Activated effector memory CD4-positive, alpha-beta T cell treated with anti-CD3 and anti-CD28 coated beads, Interleukin-2, amount 50 U/mL, for 16 hours (primary cell): ENCODE measurements around the gene ASPM.
"Not testable (repeated sequence)": the region's sequence is repeated elsewhere in the genome, so short reads cannot be mapped to it uniquely, and the experiment has no call there.

Source experiments
- DNase-seq: peaks from one replicate; pipeline ENCODE4 v3.0.0-alpha.2; 2020

The ASPM gene

DNA sequence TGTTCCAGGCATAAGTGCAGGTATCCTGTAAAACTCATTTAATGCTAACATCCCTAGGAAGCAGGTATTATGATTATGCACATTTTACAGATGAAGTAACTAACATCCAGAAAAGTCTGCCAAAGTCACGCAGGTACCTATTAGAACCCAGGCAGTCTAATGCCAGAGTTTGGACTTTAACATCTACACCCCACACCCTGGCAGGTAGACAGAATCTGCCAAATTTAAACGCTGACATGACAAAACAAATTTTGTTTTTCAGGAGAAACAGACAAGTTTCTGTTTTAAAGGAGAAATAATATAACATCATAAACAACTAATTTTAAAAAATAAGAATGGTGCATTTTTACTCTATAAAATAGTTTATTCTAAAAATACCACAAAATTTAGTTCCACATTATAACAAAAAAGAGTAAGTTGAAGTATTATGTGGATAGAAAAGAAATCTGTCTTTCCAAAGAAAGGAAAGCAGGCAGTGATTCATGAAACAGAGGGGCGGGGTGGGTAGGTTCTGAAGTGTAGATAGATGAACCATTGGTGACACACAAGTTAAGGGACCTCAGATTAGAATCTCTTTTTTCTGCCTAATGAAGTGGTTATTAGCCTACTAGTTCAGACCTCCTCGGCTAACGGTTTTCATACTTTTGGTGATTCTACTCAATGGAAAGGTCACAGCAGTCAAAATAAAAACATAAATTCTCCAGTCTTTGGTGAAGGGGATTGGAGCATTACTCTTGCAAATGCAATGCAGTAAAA, 1.7 kb downstream of the ASPM start:
- DNase-seq: no peak

- no peak for DNase-seq
Observed at GRCh38 chr1:197143276-197143675, 3.2 kb downstream of the ASPM start.

DNA sequence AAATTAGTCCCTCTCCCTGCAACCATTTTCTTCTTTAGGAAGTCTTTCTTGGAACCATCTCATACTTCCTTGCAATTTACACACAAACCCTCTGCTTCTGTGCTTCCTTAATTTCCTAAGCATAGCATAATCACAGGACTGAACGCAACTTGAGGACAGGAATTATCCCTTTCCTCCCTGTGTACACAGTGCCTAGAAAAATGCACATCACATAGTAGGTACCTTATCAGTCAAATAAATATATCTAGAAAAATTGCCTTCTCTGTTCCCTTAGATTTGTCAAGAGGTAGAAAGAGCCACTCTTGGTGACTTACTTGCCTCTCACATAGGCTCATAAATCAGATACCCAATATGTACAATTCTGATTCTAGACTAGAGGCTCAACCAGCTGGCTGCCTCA, 4.9 kb downstream of the ASPM start:
- DNase-seq: no peak

DNA sequence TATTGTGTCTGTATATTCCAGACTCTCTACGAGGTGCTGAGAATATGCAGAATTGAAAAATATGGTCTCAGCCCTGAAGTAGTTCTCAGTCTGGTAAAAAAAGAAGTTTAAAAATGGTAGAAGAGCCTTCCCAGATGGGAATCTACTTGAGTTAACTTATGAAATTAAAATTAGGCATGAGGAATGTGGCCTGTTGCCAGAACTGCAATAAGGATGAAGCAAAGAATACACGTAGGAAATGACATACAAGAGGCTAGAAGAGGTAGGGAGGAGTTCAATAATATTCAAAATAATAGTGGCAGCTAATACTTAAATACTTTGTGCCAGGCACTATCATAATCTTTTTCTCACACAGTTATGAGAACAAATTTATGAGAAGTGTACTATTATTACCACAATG, 6.3 kb downstream of the ASPM start:
- DNase-seq: no peak

GRCh38 chr1:197139169-197139568, 7.3 kb downstream of the ASPM start:
- DNase-seq: no peak

- no peak for DNase-seq
Observed at GRCh38 chr1:197137322-197137721, 9.1 kb downstream of the ASPM start.

DNA sequence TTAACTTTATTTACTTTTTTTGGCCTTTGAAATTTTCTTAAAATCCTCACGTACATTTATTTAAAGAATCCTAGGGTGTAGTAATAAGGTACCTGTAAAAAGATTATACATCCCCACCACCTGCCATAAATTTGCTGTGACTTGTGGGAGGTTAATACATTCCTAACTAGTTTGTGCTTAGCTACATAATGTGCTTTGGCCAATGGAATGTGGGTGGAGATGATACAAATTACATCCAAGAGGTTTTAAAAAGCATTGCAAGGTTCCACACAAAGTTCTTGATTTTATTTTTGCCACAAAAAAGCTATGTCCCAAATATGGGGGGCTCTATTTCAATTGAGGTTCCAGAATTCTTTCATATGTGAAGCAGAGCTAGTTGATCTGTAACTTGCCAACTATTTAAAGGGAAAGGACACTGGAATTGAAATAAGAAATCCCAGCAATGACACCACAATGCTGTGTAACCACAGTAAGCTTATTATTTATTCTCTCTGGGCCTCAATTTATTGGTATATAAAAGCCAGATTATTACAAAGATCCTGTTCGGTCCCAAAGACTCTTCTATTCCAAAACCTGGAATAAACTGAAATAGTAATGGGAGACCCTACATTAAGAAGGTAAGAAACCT, 15.7 kb downstream of the ASPM start:
- no peak for DNase-seq

GRCh38 chr1:197129698-197130097, 16.8 kb downstream of the ASPM start:
- no peak for DNase-seq

DNA sequence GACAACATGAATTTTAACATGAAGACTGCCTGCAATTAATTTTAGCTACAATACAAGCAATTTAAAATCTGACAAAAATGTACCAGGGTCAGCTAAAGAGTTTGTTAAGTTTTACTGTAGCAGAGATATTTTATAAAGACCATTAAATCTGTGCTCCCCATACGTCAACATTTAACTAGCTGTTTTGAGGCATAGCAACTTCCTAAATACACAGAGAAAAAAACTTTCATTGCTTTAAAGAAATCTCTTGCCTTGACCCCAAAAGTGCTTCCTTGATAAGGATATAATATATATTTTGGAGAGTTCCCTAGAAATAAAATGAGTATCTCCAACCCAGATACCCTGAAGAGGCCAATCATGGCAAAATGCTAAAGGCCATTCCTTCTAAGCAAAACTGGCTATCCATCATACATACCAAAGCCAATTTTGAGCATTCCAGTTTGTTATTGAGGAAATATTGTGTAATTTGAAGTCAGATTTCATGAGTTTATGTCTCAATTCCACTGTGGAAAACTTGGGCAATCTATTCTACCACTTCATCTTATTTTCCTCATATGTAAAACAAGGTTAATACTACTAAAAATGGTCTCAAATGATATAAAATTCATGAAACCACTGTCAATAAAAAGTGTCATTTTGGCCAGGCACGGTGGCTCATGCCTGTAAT, 19.1 kb downstream of the ASPM start:
- DNase-seq: no peak

DNA sequence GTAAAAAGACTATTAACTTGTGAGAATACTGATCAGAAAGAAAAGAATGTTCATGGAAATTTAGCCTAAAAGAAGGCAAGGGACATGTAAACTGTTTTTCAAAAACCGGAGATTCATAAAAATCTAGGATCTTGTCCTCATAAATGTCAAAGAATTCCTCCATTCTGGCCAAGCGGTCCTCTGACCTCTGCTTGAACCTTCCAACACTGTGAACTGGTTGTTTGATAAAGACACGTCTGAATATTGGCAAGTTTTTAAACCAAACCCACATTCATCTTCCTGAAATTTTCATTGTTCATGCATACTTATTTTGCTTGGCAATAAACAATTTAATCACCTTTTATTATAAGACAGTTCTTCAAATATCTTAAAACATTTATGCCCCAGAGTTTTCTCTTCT, 19.8 kb downstream of the ASPM start:
- no peak for DNase-seq

DNA sequence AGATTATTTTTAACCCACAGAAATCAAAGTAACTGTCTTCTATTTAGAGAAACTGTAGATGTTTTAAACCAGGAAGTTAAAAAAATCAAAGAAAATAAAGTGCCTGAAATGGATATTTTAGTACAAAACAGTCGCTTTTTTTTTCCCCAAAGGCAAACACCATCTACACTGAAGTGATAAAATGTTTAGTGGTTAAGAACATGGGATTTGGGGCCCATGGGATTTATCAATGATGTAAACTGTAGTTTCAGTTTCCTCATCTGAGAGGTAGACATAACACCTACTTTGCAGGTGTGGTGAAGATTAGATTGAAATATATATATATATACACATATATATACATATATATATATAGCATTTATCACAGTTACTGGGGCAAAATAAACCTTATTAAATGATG, 22.1 kb downstream of the ASPM start:
- DNase-seq: no peak

DNA sequence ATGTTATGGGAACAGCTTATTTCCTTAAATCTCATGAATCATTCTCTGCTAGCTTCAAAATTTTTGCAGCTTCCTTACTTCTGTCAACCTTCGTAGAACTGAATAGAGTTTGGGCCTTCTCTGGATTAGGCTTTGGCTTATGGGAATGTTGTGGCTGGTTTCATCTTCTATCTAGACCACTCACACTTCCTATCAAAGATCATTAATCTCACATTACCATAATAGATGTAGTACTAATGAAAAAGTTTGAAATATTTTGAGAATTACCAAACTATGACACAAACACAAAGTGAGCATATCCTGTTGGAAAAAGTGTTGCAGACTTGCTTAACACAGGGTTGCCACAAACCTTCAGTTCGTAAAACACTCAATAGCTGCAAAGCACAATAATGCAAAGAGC, 30.3 kb downstream of the ASPM start:
- no peak for DNase-seq

DNA sequence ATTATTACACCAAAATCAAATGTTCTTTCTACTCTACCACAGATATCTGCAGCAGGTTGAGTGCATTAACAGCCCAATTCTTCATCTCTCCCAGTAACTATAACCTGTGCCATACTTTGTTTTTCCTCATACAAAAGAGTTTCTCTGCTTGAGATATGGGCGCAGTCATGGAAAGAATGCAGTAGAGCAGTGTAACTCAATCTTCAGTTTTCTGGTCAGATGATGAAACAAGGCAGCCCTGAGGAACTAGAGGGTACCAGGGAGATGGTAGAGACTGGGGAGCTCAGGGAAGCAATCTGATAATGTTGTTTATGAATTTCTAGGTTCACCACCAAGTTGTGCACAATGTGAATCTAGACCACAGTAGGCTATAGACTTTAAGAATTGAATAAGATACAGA, 39.6 kb downstream of the ASPM start:
- no peak for DNase-seq

DNA sequence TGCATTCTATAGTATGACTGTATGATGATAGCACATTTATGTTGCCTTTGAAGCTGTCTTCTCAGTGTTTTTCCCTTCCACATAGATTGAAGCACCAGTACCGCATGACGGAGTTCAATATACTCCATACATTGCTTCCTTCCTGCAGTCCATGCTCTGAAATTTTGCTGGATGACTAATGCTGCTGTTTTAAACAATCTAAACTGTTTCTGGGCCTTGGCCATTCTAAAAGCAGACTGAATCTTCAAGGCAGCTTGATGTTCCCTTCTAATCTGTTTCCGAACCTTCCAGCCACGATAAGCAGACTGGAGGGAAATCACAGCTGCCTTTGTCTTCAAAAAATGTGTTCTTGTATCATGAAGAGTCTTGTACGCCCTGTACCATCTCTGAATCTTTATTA, 43.2 kb downstream of the ASPM start:
- no peak for DNase-seq

- no peak for DNase-seq
Observed at GRCh38 chr1:197101978-197102377, 44.5 kb downstream of the ASPM start.

GRCh38 chr1:197100677-197101076, 45.8 kb downstream of the ASPM start:
- DNase-seq: no peak

- no peak for DNase-seq
Observed at GRCh38 chr1:197099444-197099843, 47.0 kb downstream of the ASPM start.

DNA sequence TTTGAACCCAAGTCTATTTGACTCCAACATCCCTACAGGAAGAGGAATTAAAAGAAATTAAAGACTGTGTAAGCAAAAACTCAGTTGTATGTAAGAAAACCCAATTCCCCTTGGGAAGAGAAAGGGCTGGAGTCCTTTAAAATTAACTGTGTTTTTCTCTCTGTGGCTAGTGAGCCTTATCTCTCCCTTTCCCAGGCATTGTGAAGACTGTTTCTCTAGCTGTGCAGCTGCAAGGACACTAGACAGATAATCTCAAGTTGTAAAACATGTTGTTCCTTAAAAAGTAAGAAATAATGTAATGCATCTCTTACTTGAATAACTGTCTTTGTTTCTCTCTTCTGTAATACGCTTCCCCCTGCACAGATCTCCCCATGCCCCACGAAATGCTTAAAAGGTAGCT, 49.5 kb downstream of the ASPM start:
- DNase-seq: not testable (repeated sequence)

- no peak for DNase-seq
Observed at GRCh38 chr1:197096137-197096536, 50.3 kb downstream of the ASPM start.

DNA sequence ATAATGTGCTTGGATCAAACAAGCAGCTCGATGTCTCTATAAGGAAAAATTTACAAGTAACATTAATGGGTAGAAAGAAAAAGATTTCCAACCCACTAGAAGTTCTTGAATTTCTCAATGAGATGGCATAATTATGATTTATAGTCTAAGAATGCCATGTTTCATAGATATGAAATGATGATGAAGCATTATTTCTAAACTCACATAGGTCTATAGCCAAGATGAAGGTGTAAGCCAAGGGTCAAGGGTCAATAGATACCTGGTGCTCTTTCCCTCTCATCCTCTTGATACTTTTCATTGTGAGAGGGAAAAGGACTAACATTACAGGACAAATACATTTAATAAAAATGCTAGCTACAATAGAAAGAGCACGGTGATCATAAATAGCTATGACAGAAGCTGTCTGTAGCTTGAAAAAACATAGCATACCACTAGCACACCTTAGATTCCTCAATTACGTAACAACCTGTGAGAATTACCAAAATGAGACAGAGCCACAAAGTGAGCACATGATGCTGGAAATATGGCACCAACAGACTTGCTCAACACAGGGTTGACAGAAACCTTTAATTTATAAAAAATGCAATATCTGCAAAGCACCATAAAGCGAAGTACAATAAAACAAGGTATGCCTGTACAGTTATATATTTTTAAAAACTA, 53.1 kb downstream of the ASPM start:
- no peak for DNase-seq

DNA sequence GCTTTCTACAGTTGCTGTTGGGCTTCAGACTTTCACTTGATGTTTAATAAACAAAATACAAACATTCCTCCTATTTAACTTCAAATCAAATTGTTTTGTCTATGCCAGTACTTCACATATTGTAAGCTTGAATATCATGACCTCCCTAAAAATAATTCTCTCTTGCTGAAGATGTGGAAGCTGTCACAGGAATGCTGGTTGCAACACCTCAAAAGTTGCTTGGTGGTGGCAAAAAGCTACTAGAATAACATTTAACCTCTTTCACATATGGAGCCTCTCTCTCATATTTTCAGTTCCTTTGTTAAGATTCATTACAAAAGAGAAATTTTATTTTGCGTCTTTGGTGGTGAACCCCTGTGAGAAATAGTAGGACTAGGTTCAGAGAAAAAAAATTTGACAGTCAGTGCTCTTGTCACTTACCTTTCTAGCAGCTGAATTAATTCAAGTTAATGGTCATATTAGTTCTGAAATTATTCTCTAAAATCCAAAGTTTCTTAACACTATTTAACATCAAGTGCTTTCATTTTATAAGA, 53.9 kb downstream of the ASPM start:
- DNase-seq: no peak

DNA sequence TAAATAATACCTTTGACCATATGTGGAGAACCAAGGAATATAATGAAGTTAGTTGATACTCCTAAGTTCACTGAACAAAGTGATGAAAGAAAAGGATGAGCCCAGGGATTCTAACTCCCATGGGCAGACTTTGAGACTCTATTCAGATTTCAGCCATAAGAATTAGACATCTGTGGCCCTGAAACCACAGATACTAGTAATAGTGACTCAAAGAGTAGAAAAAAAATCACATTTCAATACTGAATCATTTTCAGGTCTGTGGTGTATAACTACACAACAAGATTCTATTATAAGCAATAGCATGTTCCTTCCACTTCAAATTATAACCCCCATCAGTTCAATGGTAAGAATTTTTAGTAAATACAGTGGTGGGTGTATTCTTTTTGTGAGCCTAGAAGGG, 63.0 kb downstream of the ASPM start:
- DNase-seq: no peak

DNA sequence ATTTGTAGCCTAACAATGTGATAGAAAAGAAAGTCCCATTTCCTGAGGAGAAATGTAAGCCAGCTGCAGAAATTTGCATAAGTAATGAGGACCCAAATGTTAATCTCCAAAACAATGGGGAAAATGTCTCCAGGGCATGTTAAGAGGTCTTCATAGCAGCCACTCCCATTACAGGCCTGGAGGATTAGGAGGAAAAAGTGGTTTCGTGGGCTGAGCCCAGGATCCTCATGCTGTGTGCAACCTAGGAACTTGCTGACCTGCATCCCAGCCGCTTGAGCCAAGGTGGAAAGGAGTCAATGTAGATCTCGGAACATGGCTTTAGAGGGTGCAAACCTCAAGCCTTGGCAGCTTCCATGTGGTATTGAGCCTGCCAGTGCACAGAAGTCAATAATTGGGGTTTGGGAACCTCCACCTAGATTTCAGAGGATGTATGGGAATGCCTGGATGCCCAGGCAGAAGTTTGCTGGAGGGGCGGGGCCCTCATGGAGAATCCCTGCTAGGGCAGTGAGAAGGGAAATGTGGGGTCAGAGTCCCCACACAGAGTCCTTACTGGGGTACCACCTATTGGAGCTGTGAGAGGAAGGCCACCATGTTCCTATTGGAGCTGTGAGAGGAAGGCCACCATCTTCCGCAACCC, 65.2 kb downstream of the ASPM start:
- no peak for DNase-seq
